ENCODE results near the gene OPHN1. TPM values are rescaled to one million over a fixed set of nuclear protein-coding genes. Genes with fewer than 3 reads are reported as not detected.

OPHN1 gene
- total and polyA plus RNA-seq, 2 donors (not counting 3 experiments of a cell fraction or from before 2014, with no cell fraction given): 3.9 to 6.7 TPM

DNA sequence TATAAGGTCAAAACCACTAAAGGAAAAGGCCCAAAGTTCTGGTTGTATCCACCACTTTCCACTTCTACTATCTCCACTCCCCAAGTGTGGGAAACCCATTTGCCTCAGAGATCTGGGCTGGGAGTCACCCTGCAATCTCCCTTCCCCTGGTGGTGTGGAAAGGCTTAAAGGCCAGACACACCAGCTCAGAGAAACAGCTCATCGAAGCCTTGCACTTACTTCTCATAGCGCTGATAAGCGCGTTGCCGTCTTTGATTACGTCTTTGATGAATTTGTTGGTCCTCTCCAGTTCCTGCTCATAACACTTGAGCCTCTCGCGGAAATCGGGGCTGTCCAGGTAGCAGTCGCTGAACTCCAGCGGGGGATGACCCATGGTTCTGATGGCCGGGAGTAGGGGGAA is 647 bp downstream of the OPHN1 start:
- H3K9me3 ChIP-seq (replicated peaks; ENCODE audit: control insufficient read depth, insufficient read depth, low read length): no peaks in the 10 kb centered on the region
- FAIRE-seq: no peak
- TSS peak; percentile 55 for BruUV-seq (replicated peaks)

More for the DNA sequence above, 647 bp downstream of the OPHN1 start:
- POLR2A ChIA-PET: no interaction called here
- Histone ChIP-seq H3K9ac (replicated peaks; ENCODE audit: extremely low read depth, insufficient read depth, low read length) (peak overlapping the region; percentile 73), H2AFZ (ENCODE audit: low read depth, low read length) (peak overlapping the region; percentile 79), H3K27ac (ENCODE audit: insufficient read depth, low read depth, low read length) (no peak overlapping the region), H3K79me2 (ENCODE audit: control insufficient read depth, insufficient read depth, low read length) (no peaks in the 10 kb centered on the region), H3K4me3 (replicated peaks in 1 of 3; ENCODE audit: insufficient read depth in 1 of 3, low read depth in 1 of 3, low read length in 3 of 3) (peak overlapping the region; percentile 44 to 62 (median 59)), H3K9me1 (replicated peaks; ENCODE audit: control insufficient read depth, extremely low read depth, insufficient read depth, low read length) (no peaks in the 10 kb centered on the region), H3K4me1 (ENCODE audit: control insufficient read depth, extremely low read depth, insufficient read depth, low read length) (peaks cover 9% of the 10 kb centered on the region), H3K36me3 (ENCODE audit: control insufficient read depth in 2 of 2, extremely low read depth in 1 of 2, insufficient read depth in 2 of 2, low read length in 2 of 2) (no peaks in the 10 kb centered on the region), H4K20me1 (replicated peaks; ENCODE audit: control insufficient read depth, extremely low read depth, insufficient read depth, low read length) (no peaks in the 10 kb centered on the region), H3K4me2 (ENCODE audit: insufficient read depth, low read length) (peak overlapping the region; percentile 58), H3K27me3 (ENCODE audit: control insufficient read depth in 2 of 2, insufficient read depth in 2 of 2, low read length in 2 of 2) (no peaks in the 10 kb centered on the region)
- TF ChIP-seq POLR2AphosphoS5 (IDR thresholded peaks at IDR 0.05; ENCODE audit: insufficient read depth, low read depth, low read length) (no peak), MYC (IDR thresholded peaks at IDR 0.05; ENCODE audit: low read depth, low read length) (no peak), CTCF (IDR thresholded peaks at IDR 0.05; ENCODE audit: extremely low read depth in 1 of 2, insufficient read depth in 1 of 2, low read depth in 1 of 2, low read length in 2 of 2) (no peak), FOS (IDR thresholded peaks at IDR 0.05; ENCODE audit: borderline replicate concordance, insufficient read depth, low read length) (no peak), GATA2 (IDR thresholded peaks at IDR 0.05; ENCODE audit: insufficient read depth, insufficient read length, low read depth, low read length) (no peak)
- CTCF ChIA-PET: interaction anchor here (1.1 to 2.0 kb wide), 4 partner anchors 9 to 236 kb away, joined by 3 to 11 read pairs (median 6); no protein-coding TSS in a partner anchor
- peak; percentile 33 for DNase-seq (ENCODE audit: low read depth, low spot score)
- intact Hi-C loops (cut with micrococcal nuclease) (loop anchor here (1.0 to 5.0 kb wide), 3 partner anchors 9 to 65 kb away; partner anchors contain the start of gene YIPF6), dilution Hi-C loops (cut with MboI; ENCODE audit: extremely low pct_ligation_motif_present, low sequenced_read_pairs) (no loop called here)

Data from endothelial cell of umbilical vein (primary cell).